Esophagus (tissue), 2 donors: ENCODE measurements around the gene MYCBP2. TPM values are rescaled to one million over a fixed set of nuclear protein-coding genes. Genes with fewer than 3 reads are reported as not detected.

Experiments used
- H3K27ac ChIP-seq, 2 donors: one replicate each; pipeline ENCODE4 v1.5.1; 2013; ENCODE audit warnings: low read depth in 2 of 2, mild to moderate bottlenecking in 2 of 2, inconsistent platforms in 1 of 2, low read length in 1 of 2, moderate library complexity in 1 of 2
- H3K27me3 ChIP-seq, 2 donors: one replicate each; pipeline ENCODE4 v1.6.1; 2013; ENCODE audit warnings: low read length in 2 of 2, control low read depth in 1 of 2, mild to moderate bottlenecking in 1 of 2; ENCODE audit not compliant: insufficient read depth in 2 of 2, control insufficient read depth in 1 of 2
- H3K36me3 ChIP-seq, 2 donors: one replicate each; pipeline ENCODE4 v1.6.1; 2013; ENCODE audit warnings: low read length in 1 of 2; ENCODE audit not compliant: control insufficient read depth in 2 of 2, insufficient read depth in 2 of 2
- H3K4me1 ChIP-seq, 2 donors: one replicate each; pipeline ENCODE4 v1.6.1; 2013; ENCODE audit warnings: low read length in 1 of 2; ENCODE audit not compliant: control insufficient read depth in 2 of 2, insufficient read depth in 2 of 2
- H3K4me3 ChIP-seq, 2 donors: one replicate each; pipeline ENCODE4 v1.5.1; 2013; ENCODE audit warnings: low read length in 2 of 2, mild to moderate bottlenecking in 2 of 2, low read depth in 1 of 2, moderate library complexity in 1 of 2
- H3K9me3 ChIP-seq, 2 donors: one replicate each; pipeline ENCODE4 v1.6.1; 2013; ENCODE audit warnings: mild to moderate bottlenecking in 2 of 2, low read depth in 1 of 2, low read length in 1 of 2, moderate library complexity in 1 of 2; ENCODE audit not compliant: control insufficient read depth in 2 of 2, insufficient read depth in 1 of 2
- WGBS, 2 donors: extraction: QIAGEN DNeasy Blood & Tissue Kit; methylation state at CpG; one replicate each; pipeline ENCODE4 v1.1.7; 2013; 5-methylcytosine and 5-hydroxymethylcytosine counted together
- polyA plus RNA-seq, 2 donors: library from polyadenylated mRNA; stranded (reverse); fragments of 200-250 nt; gene quantifications; one replicate each; pipeline ENCODE4 v1.2.3, GENCODE V29; 2013
- donor health status: healthy with polysubstance abuse.
- donor health status: Bipolar disorder and iron deficiency.

The MYCBP2 gene
- polyA plus RNA-seq, 2 donors: 28.1 to 37.7 TPM

DNA sequence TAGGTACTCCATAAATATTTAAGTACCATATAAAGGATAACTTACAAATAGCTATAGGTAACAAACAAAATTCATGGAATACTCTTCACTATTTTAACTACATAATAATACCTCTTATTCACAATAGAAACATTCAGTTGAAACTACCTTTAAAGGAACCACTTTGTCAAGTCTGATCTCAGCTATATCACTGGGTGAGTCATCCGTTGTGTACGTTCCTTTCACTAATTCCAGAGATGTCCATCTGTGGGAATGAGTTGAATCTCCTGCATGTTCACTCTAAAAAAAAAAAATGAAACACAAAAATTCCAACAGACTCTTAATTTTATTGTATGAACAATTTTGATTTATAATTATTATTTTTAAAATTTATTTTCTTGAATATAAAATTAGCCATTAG lies 150.5 kb downstream of the MYCBP2 start:
- Histone ChIP-seq H3K9me3 (no peaks in the 10 kb centered on the region), H3K27me3 (no peaks in the 10 kb centered on the region), H3K27ac (no peak overlapping the region), H3K36me3 (peaks cover 7 to 16% of the 10 kb centered on the region in 2 donors), H3K4me1 (no peaks in the 10 kb centered on the region), H3K4me3 (no peak overlapping the region)
- WGBS, 2 donors: 83 to 85% methylated on average over 2 of the region's 2 CpGs

DNA sequence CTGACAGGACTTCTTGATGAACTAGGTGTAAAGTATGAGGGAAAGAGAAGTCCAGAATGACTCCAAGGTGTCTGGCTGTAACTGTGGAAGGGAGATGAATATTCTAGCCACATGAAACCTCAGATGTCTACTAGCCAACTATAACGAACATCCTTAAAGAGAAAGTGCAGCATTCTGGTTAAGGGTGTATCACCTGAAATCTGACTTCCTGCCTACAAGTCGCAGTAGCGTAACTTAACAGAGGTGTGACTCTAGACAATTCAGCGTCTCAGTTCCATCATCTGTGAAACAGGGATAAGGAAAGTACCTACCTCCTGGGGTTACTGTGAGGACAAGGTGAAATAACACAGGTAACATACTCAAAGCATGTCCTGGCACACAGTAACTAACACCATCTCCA lies 154.2 kb downstream of the MYCBP2 start:
- Histone ChIP-seq H3K4me1 (no peaks in the 10 kb centered on the region), H3K36me3 (peaks cover 9 to 13% of the 10 kb centered on the region in 2 donors), H3K27me3 (no peaks in the 10 kb centered on the region), H3K27ac (no peak overlapping the region), H3K9me3 (no peaks in the 10 kb centered on the region), H3K4me3 (no peak overlapping the region)
- WGBS, 2 donors: 88 to 94% methylated on average over 4 of the region's 4 CpGs

DNA sequence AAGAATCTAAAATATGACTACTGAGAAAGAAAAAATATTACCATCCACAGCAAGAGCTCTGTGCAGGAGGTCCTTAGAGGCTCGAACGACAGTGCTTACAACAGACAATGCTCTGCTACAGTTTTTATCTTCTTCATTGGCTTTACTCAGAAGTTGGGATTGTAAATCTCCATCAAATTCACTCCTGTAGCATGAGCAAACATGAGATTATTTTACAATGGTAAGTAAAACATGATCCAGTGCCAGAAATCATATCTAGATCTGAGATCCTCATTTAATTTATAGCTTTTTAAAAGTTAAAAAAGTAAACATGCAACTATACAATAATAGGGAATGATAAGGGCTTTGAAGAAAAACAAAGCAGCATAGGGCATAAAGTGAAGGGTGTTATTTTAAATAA lies 155.4 kb downstream of the MYCBP2 start:
- Histone ChIP-seq H3K27me3 (no peaks in the 10 kb centered on the region), H3K27ac (no peak overlapping the region), H3K36me3 (peaks cover 8 to 9% of the 10 kb centered on the region in 2 donors), H3K9me3 (no peaks in the 10 kb centered on the region), H3K4me1 (no peaks in the 10 kb centered on the region), H3K4me3 (no peak overlapping the region)
- WGBS, 2 donors: 95 to 98% methylated on average over 2 of the region's 2 CpGs

- WGBS, 2 donors: 79 to 82% methylated on average over 6 of the region's 6 CpGs
- peaks cover 8 to 9% of the 10 kb centered on the region in 2 donors for H3K36me3 ChIP-seq
- no peaks in the 10 kb centered on the region for H3K4me1 ChIP-seq
- H3K27ac ChIP-seq: no peak overlapping the region
- H3K4me3 ChIP-seq: no peak overlapping the region
- H3K27me3 ChIP-seq: no peaks in the 10 kb centered on the region
- H3K9me3 ChIP-seq: no peaks in the 10 kb centered on the region
Observed at GRCh38 chr13:77168237-77168636, 158.7 kb downstream of the MYCBP2 start.

GRCh38 chr13:77150651-77151050 lies 176.2 kb downstream of the MYCBP2 start:
- no peaks in the 10 kb centered on the region for H3K4me1 ChIP-seq
- 81% methylated on average over 1 of the region's 1 CpG for WGBS, 2 donors
- H3K9me3 ChIP-seq: no peaks in the 10 kb centered on the region
- no peak overlapping the region for H3K27ac ChIP-seq
- H3K36me3 ChIP-seq: peaks cover 0 to 6% of the 10 kb centered on the region in 2 donors
- no peaks in the 10 kb centered on the region for H3K27me3 ChIP-seq
- H3K4me3 ChIP-seq: no peak overlapping the region

DNA sequence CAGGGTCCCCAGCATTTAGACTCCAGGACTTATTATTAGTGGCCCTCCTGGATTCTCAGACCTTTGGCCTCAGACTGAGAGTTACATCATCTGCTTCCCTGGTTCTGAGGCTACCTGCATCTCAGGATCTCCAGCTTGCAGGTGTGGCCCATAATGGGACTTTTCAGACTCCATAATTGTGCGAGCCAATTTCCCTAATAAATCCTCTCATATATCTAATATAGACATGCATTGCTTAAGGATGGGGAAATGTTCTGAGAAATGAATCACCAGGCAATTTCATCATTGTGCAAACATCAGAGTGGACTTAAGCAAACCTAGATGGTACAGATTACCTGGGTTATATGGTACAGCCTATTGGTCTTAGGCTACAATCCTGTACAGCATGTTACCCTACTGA lies 183.5 kb downstream of the MYCBP2 start:
- Histone ChIP-seq H3K4me1 (no peaks in the 10 kb centered on the region), H3K9me3 (no peaks in the 10 kb centered on the region), H3K36me3 (peaks cover 8 to 13% of the 10 kb centered on the region in 2 donors), H3K27ac (no peak overlapping the region), H3K4me3 (no peak overlapping the region), H3K27me3 (no peaks in the 10 kb centered on the region)
- 82 to 87% methylated on average over 1 of the region's 1 CpG for WGBS, 2 donors

DNA sequence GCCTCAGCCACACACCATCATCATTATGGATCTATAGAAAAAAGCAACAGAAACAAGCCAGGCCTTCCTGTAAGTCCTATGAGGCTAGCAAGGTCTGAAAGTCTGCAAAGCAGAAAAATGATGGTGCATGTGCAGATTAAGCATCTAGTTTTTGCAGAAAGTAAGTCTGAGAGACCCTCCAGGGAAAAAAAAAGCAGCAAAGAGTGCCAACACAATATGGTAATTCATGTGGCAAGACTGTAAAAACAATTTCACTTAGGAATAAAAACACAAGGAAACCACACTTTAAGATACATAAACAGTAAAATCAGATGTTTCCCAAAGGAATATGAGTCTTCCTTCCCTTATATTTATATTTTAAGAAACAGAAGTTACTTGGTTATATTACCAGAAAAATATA lies 187.6 kb downstream of the MYCBP2 start:
- Histone ChIP-seq H3K4me3 (no peak overlapping the region), H3K4me1 (no peaks in the 10 kb centered on the region), H3K27me3 (no peaks in the 10 kb centered on the region), H3K9me3 (no peaks in the 10 kb centered on the region), H3K36me3 (peaks cover 3 to 11% of the 10 kb centered on the region in 2 donors), H3K27ac (no peak overlapping the region)

DNA sequence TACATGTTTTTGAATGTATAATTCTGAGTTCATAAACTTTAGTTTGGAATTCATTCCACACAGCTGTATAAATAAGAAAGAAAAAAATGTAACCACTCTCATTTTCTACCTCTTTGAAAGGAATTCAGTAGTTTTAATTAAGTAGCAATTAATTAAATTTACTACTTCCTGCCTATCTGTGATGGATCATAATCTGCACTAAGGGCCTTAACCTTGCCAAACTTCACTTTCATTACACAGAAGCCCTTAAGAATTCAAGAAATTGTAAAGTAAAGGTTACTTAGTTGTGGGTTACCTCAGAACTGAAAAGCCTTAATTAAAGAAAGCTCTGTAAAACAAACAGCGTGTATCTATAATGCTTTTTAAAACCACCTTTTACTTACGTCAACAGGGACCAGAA lies 188.1 kb downstream of the MYCBP2 start:
- Histone ChIP-seq H3K36me3 (peaks cover 3 to 8% of the 10 kb centered on the region in 2 donors), H3K27me3 (no peaks in the 10 kb centered on the region), H3K27ac (no peak overlapping the region), H3K9me3 (no peaks in the 10 kb centered on the region), H3K4me3 (no peak overlapping the region), H3K4me1 (no peaks in the 10 kb centered on the region)
- WGBS, 2 donors: 81 to 93% methylated on average over 2 of the region's 2 CpGs

DNA sequence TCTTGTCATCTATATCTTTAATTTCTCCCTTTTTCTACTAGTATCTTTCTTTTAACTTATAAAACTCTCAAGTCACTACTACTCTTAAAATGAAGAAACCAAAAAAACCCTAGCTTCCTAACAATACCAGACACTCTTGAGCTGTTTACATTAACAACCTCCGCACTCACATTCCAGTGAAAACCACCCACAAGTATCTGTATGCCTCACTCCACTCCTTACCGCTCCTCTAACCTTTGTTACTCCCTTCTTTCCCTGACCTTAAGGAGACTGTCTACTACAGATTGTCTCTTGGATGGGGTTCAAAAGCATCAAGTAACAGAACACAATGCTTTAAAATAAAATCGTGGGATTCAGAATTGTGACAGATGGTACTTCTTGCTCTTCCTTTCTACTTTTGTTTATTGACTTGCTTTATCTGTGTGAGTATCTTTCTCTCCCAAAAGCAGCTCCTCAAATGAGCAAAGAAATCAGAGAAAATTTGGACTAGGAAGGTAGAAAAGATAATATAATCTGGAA lies 189.9 kb downstream of the MYCBP2 start:
- Histone ChIP-seq H3K27me3 (no peaks in the 10 kb centered on the region), H3K9me3 (no peaks in the 10 kb centered on the region), H3K4me3 (no peak overlapping the region), H3K4me1 (no peaks in the 10 kb centered on the region), H3K27ac (no peak overlapping the region), H3K36me3 (peaks cover 0 to 4% of the 10 kb centered on the region in 2 donors)
- WGBS, 2 donors: 77 to 80% methylated on average over 3 of the region's 3 CpGs

DNA sequence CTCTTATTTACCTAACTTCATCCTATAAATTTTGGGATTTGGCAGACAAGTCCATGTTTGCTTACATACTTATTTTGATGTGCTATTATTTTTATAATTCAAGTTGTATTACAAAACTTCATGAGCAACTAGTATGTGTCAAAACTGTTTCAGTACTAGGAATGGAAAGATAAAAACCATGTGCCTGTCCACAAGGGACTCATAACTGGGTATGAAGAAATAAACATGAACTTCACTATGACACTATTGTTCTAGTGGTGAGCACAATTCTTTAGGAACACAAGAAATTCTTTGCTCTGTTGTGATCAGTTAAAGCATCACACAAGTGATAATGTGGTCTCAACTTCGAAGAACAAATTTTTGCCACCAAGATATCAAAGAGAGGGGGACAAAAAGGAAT lies 202.5 kb downstream of the MYCBP2 start:
- Histone ChIP-seq H3K4me3 (no peak overlapping the region), H3K4me1 (no peaks in the 10 kb centered on the region), H3K9me3 (no peaks in the 10 kb centered on the region), H3K36me3 (peaks cover 0 to 2% of the 10 kb centered on the region in 2 donors), H3K27me3 (no peaks in the 10 kb centered on the region), H3K27ac (no peak overlapping the region)
- 97 to 98% methylated on average over 1 of the region's 1 CpG for WGBS, 2 donors
